Hepatocyte (in vitro differentiated cells): Measurements from ENCODE around the gene ZBTB38.

ENCODE experiments used
- EZH2 ChIP-seq: fragments of 200-600 bp; sonication (generic); IDR thresholded peaks from 2 replicates; pipeline ENCODE4 v1.6.1; 2016; ENCODE audit warnings: antibody characterized with exemption, mild to moderate bottlenecking, borderline replicate concordance
- EZH2phosphoT487 ChIP-seq: fragments of 200-600 bp; sonication (generic); IDR thresholded peaks from one replicate; pipeline ENCODE4 v1.6.1; 2018; ENCODE audit warnings: antibody characterized with exemption, mild to moderate bottlenecking, low read depth, moderate library complexity; ENCODE audit not compliant: unreplicated experiment, severe bottlenecking
- TF ChIP-seq, protein P1 (sequence below): fragments of 200-600 bp; sonication (generic); IDR thresholded peaks from 2 replicates; pipeline ENCODE4 v1.5.1; 2016; ENCODE audit warnings: antibody characterized with exemption, mild to moderate bottlenecking; ENCODE audit not compliant: poor library complexity

GRCh38 chr3:141343077-141343476, 25.2 kb upstream of the ZBTB38 start:
- no peak for TF ChIP-seq EZH2phosphoT487
- TF ChIP-seq, protein P1, sequence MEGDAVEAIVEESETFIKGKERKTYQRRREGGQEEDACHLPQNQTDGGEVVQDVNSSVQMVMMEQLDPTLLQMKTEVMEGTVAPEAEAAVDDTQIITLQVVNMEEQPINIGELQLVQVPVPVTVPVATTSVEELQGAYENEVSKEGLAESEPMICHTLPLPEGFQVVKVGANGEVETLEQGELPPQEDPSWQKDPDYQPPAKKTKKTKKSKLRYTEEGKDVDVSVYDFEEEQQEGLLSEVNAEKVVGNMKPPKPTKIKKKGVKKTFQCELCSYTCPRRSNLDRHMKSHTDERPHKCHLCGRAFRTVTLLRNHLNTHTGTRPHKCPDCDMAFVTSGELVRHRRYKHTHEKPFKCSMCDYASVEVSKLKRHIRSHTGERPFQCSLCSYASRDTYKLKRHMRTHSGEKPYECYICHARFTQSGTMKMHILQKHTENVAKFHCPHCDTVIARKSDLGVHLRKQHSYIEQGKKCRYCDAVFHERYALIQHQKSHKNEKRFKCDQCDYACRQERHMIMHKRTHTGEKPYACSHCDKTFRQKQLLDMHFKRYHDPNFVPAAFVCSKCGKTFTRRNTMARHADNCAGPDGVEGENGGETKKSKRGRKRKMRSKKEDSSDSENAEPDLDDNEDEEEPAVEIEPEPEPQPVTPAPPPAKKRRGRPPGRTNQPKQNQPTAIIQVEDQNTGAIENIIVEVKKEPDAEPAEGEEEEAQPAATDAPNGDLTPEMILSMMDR = no peak
- no peak for TF ChIP-seq EZH2
